Cardiac muscle cell (in vitro differentiated cells and primary cell): ENCODE measurements around the gene PRR16. TPM values are rescaled to one million over a fixed set of nuclear protein-coding genes. Genes with fewer than 3 reads are reported as not detected.
A peak's percentile ranks its signal among the peaks of the same experiment; 100 is the strongest.

Experiments
- DNase-seq, 2 donors: peaks; one replicate each; pipeline versions ENCODE4 v3.0.0 to v3.0.0-alpha.2; 2010 to 2017; ENCODE audit warnings: low read depth in 1 of 2, low spot score in 1 of 2
- H3K27ac ChIP-seq: fragments of 200-600 bp; sonication (generic); 2 replicates; pipeline ENCODE4 v1.5.1; 2016
- H3K27me3 ChIP-seq: fragments of 200-600 bp; sonication (generic); 2 replicates; pipeline ENCODE4 v1.6.0; 2016; ENCODE audit warnings: control low read depth
- H3K36me3 ChIP-seq: fragments of 200-600 bp; sonication (generic); 2 replicates; pipeline ENCODE4 v1.5.1; 2016; ENCODE audit warnings: control low read depth
- H3K4me1 ChIP-seq: fragments of 200-600 bp; sonication (generic); 2 replicates; pipeline ENCODE4 v1.8.1; 2017; ENCODE audit warnings: low read depth, mild to moderate bottlenecking, mixed run types
- H3K4me3 ChIP-seq: fragments of 200-600 bp; sonication (generic); 2 replicates; pipeline ENCODE4 v1.5.1; 2016; ENCODE audit warnings: mild to moderate bottlenecking
- H3K9me3 ChIP-seq: fragments of 200-600 bp; sonication (generic); 2 replicates; pipeline ENCODE4 v1.5.1; 2017; ENCODE audit warnings: low read depth, mild to moderate bottlenecking, control low read depth
- polyA plus RNA-seq: library from polyadenylated mRNA; unstranded; fragments of >200 nt; fragmentation: Nextera tagmentation; extraction: Ambion mirVana; gene quantifications from 2 replicates; pipeline ENCODE4 v1.2.1, GENCODE V29; 2016
- total RNA-seq: library from RNA; depleted of rRNA; stranded (reverse); fragments of >200 nt; gene quantifications from 2 replicates; pipeline ENCODE4 v1.2.3, GENCODE V29; 2016
- TF ChIP-seq, protein P1 (sequence below): IDR thresholded peaks from 2 replicates; pipeline ENCODE4 v1.5.1; 2012; ENCODE audit warnings: low read depth, mild to moderate bottlenecking, low read length

PRR16 gene
- total and polyA plus RNA-seq, 2 experiments from 2014 or later, result 2.3 to 5.4 TPM

DNA sequence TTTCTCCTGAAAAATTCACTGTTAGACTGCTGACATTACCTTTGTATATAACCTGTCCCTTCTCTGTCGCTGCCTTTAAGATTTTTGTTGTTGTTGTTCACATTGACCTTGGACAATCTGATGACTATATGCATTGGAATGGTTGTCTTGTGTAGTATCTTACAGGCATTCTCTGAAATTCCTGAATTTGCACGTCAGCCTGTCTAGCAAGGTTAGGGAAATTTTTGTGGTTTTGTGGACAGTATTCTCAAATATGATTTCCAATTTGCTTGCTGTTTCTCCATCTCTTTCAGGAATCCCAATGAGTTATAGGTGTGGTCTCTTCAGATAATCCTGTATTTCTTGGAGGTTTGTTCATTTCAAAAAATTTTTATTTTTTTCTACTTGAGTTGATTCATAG lies 140.8 kb downstream of the PRR16 start:
- H3K27ac ChIP-seq, result no peak overlapping the region
- no peaks in the 10 kb centered on the region for H3K9me3 ChIP-seq
- no peaks in the 10 kb centered on the region for H3K4me1 ChIP-seq
- TF ChIP-seq, protein P1, sequence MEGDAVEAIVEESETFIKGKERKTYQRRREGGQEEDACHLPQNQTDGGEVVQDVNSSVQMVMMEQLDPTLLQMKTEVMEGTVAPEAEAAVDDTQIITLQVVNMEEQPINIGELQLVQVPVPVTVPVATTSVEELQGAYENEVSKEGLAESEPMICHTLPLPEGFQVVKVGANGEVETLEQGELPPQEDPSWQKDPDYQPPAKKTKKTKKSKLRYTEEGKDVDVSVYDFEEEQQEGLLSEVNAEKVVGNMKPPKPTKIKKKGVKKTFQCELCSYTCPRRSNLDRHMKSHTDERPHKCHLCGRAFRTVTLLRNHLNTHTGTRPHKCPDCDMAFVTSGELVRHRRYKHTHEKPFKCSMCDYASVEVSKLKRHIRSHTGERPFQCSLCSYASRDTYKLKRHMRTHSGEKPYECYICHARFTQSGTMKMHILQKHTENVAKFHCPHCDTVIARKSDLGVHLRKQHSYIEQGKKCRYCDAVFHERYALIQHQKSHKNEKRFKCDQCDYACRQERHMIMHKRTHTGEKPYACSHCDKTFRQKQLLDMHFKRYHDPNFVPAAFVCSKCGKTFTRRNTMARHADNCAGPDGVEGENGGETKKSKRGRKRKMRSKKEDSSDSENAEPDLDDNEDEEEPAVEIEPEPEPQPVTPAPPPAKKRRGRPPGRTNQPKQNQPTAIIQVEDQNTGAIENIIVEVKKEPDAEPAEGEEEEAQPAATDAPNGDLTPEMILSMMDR, result no peak
- H3K27me3 ChIP-seq, result no peaks in the 10 kb centered on the region
- no peak overlapping the region for H3K4me3 ChIP-seq
- peak in 1 of 2 donors; percentile 88 for DNase-seq
- H3K36me3 ChIP-seq, result no peaks in the 10 kb centered on the region

DNA sequence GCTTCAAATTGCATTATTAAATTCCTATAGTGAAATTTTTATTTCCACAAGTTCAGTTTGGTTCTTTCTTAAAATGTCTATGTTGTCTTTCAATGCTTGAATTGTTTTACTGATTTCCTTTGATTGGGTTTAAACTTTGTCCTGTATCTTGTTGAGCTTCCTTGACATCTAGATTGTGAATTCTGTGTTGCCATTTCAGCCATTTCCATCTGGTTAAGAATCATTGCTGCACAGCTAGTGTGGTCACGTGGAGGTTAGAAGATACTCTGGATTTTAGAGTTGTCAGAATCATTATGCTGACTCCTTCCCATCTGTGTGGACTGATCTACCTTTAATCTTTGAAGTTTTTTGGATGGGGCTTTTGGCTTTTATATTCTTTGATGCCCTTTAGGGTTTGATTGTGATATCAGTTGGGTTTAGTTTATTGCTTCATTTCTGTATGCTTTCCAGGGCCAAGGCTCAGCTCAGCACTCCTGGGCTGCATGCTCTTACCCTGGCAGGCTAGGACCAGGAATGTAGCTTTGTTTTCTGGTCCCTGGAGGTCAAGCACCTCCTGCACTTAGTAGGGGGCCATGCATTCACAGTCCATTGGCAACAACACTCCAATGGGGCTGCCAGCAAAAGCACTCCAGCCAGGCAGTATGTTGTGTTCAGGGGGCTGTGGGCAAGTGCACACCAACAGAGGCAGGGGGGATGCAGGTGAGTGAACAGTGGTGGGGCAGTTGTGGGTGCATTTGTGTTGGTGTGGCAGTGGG lies 141.4 kb downstream of the PRR16 start:
- H3K4me3 ChIP-seq, result no peak overlapping the region
- no peaks in the 10 kb centered on the region for H3K36me3 ChIP-seq
- no peak overlapping the region for H3K27ac ChIP-seq
- no peaks in the 10 kb centered on the region for H3K4me1 ChIP-seq
- TF ChIP-seq, protein P1, result no peak
- peak in 1 of 2 donors; percentile 13 for DNase-seq
- H3K9me3 ChIP-seq, result no peaks in the 10 kb centered on the region
- no peaks in the 10 kb centered on the region for H3K27me3 ChIP-seq

DNA sequence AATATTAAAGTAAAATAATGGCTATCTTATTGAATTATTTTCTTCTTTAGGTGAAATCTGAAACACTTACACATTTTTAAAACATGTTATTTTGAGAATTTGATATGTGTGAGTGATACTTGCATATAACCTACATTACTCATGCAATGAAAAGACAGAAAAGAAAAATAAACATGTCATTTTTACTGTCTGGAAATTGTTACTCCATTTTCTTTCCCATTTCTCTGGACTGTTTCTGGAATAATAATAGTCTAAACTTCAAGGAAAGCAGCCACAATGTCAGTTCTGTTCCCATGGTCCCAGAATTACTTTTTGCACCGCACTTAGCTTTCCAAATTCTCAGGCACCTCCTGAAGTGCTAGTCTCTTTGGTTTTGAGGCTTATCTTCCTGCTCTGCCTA lies 145.5 kb downstream of the PRR16 start:
- Histone ChIP-seq H3K27ac (no peak overlapping the region), H3K27me3 (no peaks in the 10 kb centered on the region), H3K4me3 (no peak overlapping the region), H3K9me3 (no peaks in the 10 kb centered on the region), H3K4me1 (no peaks in the 10 kb centered on the region), H3K36me3 (no peaks in the 10 kb centered on the region)
- TF ChIP-seq, protein P1, result no peak
- DNase-seq, result no peak

DNA sequence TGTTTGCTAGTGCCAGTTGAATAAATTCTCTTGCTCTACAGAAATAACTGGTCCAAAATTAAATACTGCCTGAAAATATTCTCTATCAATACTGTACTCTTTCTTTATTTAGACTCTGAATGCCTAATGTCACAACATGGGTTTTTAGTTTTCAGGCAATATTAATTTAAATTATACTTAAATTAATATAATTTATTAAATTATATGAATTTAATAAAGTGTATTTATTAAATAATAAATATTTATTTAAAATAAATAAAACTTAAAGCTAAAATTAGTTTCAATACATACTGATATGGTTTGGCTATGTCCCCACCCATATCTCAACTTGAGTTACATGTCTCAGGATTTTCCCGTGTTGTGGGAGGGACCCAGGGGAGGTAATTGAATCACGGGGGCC lies 146.0 kb downstream of the PRR16 start:
- Histone ChIP-seq H3K9me3 (no peaks in the 10 kb centered on the region), H3K4me3 (no peak overlapping the region), H3K27me3 (no peaks in the 10 kb centered on the region), H3K36me3 (no peaks in the 10 kb centered on the region), H3K27ac (no peak overlapping the region), H3K4me1 (peaks cover 3% of the 10 kb centered on the region)
- DNase-seq, result no peak
- TF ChIP-seq, protein P1, result no peak

DNA sequence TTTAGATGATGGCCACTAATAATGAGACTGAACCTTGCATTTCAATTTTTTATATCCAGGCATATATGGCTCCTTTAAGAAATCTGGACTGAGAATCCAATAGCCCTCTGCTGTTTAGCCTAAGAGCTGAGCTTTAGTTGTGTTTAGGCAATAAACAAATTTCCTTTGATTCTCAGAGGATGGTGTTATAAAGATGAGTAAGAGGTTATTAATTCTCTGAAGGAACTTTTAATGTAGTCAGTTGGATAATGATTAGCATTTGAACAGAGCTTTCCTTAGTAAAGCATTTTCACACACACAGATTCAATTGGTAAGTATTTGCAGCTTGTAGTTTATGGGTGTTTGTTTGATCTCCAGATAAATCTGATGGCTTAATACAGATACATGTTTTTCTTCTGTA lies 149.6 kb downstream of the PRR16 start:
- no peak for DNase-seq
- H3K27ac ChIP-seq, result no peak overlapping the region
- peaks cover 4% of the 10 kb centered on the region for H3K4me1 ChIP-seq
- no peaks in the 10 kb centered on the region for H3K9me3 ChIP-seq
- H3K4me3 ChIP-seq, result no peak overlapping the region
- TF ChIP-seq, protein P1, result no peak
- no peaks in the 10 kb centered on the region for H3K36me3 ChIP-seq
- peaks cover 1% of the 10 kb centered on the region for H3K27me3 ChIP-seq
